GM19455 (cell line): ENCODE data around the gene STAC.

ENCODE experiments used
- ATAC-seq: cut with Tn5 transposase; IDR thresholded peaks from one replicate; pipeline ENCODE4 v1.9.1; 2021; ENCODE audit not compliant: unreplicated experiment

STAC gene

GRCh38 chr3:36511791-36512486 is 131.6 kb downstream of the STAC start:
- ATAC-seq, result no peak

DNA sequence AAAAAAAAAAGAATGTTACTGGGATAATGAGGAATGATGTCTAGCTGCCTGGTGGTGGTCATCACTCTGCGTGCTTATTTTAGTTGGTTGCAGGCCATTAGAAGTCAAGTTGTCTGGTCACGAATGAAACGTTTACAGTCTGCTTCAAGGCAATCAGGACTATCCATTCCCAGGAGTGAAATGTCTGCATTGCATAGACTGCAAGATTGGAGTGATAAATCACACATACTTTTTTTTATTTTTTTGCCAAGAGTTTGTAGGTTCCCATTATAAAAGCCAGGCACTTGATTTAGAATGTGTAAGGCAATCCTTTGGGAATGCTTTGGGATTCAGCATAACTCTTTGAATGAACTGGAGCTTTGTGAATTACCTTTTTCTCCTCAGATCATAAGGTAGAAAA is 132.3 kb downstream of the STAC start:
- ATAC-seq, result no peak

DNA sequence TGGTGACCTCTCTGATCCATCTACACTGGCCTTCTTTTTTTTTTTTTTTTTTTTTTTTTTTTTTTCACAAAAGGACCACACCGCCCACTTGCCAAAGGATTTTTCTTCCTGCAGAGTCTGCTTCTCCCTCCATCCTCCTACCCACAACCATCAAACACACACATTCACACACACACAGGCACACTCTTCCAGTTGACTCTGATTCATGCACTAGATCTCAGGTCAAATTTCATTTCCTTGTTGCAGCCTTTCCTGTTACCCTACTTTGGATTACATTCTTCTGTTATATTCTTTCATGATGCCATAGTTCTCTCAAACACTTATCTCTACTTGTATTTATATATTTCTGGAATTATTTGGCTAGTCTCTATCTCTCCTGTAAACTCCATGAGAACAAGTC is 133.9 kb downstream of the STAC start:
- ATAC-seq, result no peak

DNA sequence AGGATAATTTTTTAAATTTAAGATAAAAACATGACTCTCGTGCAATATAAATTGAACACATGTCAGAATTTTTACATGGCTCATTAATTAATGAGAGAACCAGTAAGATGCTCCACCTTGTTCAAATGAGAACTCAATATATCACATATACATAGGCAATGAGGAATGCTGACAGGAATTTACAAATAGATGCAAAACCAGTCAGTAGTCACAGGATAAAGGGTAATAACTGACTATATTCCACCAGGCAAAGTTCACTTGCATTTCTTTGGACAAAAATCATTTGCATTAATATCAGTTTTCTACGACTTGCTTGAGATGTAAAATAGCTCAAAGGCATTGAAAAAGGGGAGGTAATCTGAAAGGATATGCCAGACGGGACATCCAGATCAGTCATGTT is 139.4 kb downstream of the STAC start:
- no peak for ATAC-seq

DNA sequence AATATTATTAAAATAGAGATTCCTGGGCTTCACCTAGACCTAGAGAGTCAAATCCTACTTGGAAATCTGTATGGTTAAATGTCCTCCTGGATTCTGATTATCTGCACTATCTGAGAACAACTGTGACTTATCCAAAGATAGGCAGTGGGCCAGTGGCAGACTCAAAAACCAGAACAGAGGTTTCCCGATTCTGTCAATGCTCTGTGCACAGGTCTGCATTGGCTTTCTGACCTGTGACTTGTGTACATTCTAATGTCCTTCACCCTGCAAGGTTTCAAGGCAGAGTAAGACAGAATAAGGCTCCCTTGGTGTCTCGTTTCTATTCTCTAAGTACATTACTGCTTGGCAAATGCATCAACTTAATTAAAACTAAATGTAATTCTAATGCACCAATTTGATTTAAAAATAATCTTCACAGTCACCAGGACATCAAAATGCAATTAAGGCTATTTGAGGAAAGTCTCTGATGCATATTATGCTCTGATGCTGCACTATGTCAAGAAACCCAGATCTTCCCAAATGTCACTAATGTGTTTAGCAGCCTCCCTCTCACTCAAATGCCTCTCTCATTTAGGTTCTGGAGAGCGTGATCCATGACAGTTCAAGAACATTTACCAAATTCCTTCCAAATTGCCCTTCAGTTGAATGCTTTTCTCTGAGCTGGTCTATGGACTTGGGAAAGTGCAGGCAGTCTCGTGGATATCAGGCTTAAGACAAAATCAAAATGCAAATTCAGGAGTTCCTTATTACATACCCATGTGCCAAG is 140.1 kb downstream of the STAC start:
- ATAC-seq, result no peak

GRCh38 chr3:36521007-36521379 is 140.7 kb downstream of the STAC start:
- ATAC-seq, result no peak

- ATAC-seq, result no peak
Observed at GRCh38 chr3:36524560-36524959, 144.3 kb downstream of the STAC start.

DNA sequence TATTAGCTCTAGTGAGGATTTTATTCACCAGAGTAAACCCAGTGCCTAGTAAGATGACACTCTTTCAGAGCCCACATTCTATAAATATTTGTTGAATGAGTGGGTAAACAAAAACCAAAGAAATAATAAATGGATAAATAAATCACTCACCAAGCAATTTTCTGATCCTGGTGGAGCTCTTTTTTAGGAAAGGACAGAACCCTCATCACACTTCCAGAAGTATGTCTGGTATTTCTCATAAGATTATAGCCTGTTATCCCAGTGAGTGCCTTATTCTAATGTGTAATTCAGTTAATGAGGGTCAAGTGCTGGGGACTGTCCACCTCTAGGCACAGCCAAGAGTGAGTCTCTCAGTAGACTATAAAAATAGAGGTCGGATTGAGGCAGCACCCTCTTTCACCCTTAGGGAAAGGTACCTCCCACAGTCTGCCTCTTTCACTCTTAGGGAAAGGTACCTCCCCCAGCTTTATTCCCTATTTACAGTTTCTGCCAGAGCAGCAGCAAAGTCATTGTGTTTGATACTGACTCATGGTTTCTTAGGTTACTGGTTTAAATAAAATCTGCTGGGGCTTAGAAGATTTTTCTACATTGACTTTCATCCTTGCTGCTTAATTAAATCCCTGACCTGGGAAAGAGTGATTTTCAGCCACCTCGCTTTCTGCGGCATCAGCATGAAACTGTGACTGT is 145.0 kb downstream of the STAC start:
- ATAC-seq, result no peak

DNA sequence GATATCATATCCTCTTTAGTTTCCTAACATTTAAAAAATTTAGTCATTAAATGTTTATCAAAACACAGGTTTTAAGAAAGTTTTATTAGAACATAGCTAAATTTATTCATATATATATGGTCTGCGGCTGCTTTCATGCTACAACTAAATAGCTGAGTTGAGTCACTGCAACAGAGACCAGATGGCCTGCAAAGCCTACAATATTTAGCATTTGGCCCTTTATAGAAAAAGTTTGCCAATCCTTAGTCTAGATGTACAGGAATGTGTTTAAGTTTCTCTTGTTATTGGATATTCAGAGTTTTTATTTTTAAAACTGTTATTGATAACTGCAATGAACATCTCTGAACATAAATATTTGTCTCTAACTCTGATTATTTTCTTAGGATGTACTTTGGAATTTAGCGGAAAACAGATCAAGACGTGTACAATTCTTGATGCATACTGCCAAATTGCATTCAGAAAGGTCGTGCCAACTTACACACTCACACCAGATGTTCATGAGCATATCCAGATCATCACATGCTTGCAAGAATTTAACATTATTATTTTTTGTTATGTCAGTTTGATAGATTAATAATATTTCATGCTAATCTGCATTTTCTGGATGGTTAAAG is 157.9 kb downstream of the STAC start:
- no peak for ATAC-seq

GRCh38 chr3:36540888-36541518 is 160.7 kb downstream of the STAC start:
- ATAC-seq, result no peak

- ATAC-seq, result no peak
Observed at GRCh38 chr3:36542186-36542585, 161.9 kb downstream of the STAC start.

- ATAC-seq, result no peak
Observed at GRCh38 chr3:36543276-36543997, 163.1 kb downstream of the STAC start.

GRCh38 chr3:36546226-36546625 is 165.9 kb downstream of the STAC start:
- no peak for ATAC-seq

- no peak for ATAC-seq
Observed at GRCh38 chr3:36548712-36549111, 168.4 kb downstream of the STAC start.

DNA sequence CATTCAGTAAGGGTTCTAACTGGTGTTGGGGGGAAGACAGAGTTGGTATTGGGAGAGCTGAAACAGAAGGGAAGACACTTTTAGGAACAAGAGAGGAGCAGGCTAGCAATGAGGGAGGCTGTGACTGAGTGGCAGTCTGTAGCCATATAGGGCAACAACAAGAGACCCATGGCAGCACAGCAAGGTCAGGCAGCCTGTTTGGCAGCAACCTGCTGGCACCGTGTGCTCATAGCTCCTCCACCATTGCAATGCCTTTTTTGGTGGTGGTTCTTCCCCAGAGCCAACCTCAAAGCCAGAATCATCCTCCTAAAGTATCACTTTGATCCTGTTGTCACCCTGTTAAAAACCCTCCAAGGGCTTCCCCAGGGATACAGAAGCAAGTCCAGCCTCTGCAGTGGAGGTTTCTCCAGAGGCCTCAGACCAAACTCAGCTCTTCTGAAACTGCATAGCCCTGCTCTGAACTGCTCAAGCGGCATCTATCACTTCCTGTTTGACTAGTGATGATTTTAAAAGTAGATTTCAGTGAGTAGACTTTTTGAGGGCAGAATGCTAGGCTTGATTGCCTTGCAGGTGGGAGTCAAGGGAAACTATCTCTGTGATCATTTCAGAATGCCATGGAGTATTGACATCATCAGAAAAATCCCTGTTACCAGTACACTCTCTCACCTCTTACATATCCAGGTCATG is 176.9 kb downstream of the STAC start:
- no peak for ATAC-seq

- no peak for ATAC-seq
Observed at GRCh38 chr3:36557708-36558421, 177.6 kb downstream of the STAC start.

GRCh38 chr3:36558961-36559360 is 178.7 kb downstream of the STAC start:
- no peak for ATAC-seq

DNA sequence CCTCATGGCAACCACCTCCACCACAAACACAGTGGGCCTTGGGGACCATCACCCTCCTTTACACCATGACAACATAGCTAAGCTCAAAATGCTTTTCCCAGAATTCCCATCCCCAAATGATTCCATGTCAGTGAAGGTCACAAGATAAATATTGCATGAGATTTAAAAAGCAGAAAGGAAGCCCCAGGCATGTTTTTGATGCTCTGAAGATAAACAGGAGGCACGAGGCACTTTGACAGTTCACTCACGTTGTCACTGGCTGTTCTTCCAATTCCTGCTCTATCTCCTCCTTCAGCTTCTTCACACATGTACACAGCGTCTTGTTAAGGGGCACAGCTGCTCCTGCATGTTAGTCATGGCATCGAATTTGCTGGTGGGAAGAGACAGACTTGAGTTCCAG is 180.4 kb downstream of the STAC start:
- ATAC-seq, result no peak

DNA sequence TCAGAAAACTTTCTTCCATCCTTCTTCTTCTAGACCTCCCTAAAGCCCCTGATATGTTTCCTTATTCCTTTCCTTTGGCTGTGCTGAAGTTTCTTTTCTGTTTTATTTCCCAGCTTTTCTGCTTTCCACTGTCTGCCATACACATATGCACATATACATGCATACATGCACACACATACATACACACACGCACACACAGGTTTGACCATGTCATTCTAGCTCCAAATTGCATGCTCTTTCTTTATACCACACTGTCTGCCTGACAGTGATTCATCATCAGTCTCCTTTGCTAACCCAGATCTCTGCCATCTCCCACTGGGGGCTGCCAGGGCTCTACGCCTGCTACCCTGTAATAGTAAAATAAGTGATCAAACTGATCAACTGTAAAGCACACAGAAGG is 181.3 kb downstream of the STAC start:
- no peak for ATAC-seq
